Measurements from ENCODE around the gene CCDC70. TPM values are rescaled to one million over a fixed set of nuclear protein-coding genes. Genes with fewer than 3 reads are reported as not detected.

CCDC70 gene
- total and polyA plus RNA-seq, 12 donors: not detected

DNA sequence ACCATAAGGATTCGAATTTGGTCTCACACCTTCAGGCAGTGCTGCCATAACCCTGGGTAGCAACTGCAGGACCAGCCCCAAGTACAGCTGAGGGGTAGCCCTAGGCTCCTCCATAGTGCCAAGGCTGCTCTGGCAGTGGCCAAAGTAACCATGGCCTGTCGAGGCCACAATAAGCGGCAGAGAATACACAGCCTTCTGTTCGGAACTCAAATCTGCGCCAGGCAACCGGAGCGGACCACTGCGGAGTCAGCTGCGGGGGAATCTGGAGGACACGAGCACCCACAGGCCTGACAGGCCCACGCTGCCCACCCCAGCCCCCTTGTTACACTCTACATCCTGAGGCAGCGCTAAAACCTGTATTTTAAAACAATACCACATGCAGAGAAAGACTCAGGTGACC is 48.7 kb downstream of the CCDC70 start:
- DNase-seq: no peak

DNA sequence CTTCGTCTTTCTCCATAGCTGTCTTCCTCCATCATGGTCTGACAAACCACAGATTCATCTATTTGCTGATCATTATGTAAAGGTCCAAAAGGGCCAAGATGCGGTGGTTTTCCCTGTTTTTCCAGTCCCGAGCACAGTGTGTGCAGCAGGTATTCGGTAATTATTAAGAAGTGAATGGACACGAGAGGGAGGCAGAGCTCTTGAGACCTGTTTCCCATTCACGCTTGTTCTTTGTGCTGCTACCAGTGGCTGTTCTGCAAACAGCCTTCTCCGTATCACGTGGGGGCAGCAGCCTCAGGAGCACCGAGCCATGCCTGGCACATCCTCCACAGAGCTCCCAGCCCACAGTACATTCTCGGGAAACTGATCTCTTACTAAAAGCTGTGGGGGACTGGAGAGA is 50.3 kb downstream of the CCDC70 start:
- 59 to 60% methylated on average over 10 of the region's 10 CpGs for WGBS, 2 donors
- intact Hi-C loops (cut with DNase I): loop anchor here in 1 of 10 donors (10.0 kb wide), 1 partner anchor 83 kb away; no protein-coding TSS in a partner anchor
- Histone ChIP-seq H3K27ac (no peak overlapping the region), H3K36me3 (no peaks in the 10 kb centered on the region), H3K4me3 (no peak overlapping the region), H3K27me3 (no peaks in the 10 kb centered on the region), H3K4me1 (peaks cover 0 to 7% (median 0%) of the 10 kb centered on the region in 9 donors), H3K9me3 (no peaks in the 10 kb centered on the region)
- peak in 7 of 8 donors; percentile 43 to 84 (median 68) for ATAC-seq
- no peak for DNase-seq
- TF ChIP-seq, protein P1, sequence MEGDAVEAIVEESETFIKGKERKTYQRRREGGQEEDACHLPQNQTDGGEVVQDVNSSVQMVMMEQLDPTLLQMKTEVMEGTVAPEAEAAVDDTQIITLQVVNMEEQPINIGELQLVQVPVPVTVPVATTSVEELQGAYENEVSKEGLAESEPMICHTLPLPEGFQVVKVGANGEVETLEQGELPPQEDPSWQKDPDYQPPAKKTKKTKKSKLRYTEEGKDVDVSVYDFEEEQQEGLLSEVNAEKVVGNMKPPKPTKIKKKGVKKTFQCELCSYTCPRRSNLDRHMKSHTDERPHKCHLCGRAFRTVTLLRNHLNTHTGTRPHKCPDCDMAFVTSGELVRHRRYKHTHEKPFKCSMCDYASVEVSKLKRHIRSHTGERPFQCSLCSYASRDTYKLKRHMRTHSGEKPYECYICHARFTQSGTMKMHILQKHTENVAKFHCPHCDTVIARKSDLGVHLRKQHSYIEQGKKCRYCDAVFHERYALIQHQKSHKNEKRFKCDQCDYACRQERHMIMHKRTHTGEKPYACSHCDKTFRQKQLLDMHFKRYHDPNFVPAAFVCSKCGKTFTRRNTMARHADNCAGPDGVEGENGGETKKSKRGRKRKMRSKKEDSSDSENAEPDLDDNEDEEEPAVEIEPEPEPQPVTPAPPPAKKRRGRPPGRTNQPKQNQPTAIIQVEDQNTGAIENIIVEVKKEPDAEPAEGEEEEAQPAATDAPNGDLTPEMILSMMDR (IDR thresholded peaks at IDR 0.05): peak in 2 of 9 donors; percentile 23 to 31

More for the DNA sequence above, 48.7 kb downstream of the CCDC70 start:
- intact Hi-C loops (cut with DNase I): loop anchor here in 1 of 10 donors (10.0 kb wide), 1 partner anchor 84 kb away; no protein-coding TSS in a partner anchor
- H3K9me3 ChIP-seq: no peaks in the 10 kb centered on the region
- TF ChIP-seq, protein P1 (IDR thresholded peaks at IDR 0.05): no peak
- ATAC-seq: no peak
- WGBS, 2 donors: 94 to 95% methylated on average over 12 of the region's 12 CpGs
- H3K4me3 ChIP-seq: no peak overlapping the region
- H3K4me1 ChIP-seq: peaks cover 0 to 15% (median 0%) of the 10 kb centered on the region in 9 donors
- no peaks in the 10 kb centered on the region for H3K27me3 ChIP-seq
- H3K27ac ChIP-seq: no peak overlapping the region
- H3K36me3 ChIP-seq: no peaks in the 10 kb centered on the region

DNA sequence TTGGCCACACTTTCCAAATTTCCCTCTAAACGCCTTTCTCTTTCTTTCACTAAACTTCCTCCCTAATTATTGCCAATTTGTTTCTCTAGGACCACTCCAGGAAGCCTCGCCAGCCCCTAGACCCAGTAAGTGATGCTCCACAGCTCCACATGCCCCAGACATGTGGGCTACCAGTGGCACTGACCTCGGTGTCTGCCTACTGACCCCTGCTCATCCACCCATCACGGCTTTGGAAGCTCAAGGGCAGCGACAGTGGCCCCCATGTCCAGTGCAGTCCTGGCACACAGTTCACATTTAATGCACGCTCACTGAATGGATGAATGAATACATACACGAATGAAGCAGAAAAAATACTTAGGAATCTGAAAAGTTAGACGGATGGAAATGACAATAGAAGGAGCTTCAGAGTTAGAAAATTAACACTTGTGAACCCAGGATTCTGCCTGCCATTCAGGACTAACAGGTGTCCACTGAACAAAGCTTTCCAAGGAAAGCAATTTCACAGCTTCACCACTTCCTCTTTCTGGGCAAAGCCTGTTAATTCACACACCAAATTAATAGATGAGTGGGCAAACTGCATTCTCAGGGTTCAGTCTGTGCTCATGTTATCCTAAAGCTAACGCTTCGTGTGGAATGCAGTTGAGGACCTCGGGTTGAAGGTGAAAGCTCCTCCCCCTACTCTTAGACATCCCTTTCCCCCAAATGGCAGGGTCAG is 50.9 kb downstream of the CCDC70 start:
- H3K27me3 ChIP-seq: no peaks in the 10 kb centered on the region
- H3K27ac ChIP-seq: no peak overlapping the region
- WGBS, 2 donors: 79 to 83% methylated on average over 11 of the region's 11 CpGs
- TF ChIP-seq, protein P1 (IDR thresholded peaks at IDR 0.05): no peak
- DNase-seq (no peak), ATAC-seq (no peak)
- H3K36me3 ChIP-seq: no peaks in the 10 kb centered on the region
- H3K9me3 ChIP-seq: no peaks in the 10 kb centered on the region
- H3K4me1 ChIP-seq: peaks cover 0 to 7% (median 0%) of the 10 kb centered on the region in 9 donors
- H3K4me3 ChIP-seq: no peak overlapping the region
- intact Hi-C loops (cut with DNase I): loop anchor here in 1 of 10 donors (10.0 kb wide), 1 partner anchor 82 kb away; no protein-coding TSS in a partner anchor

DNA sequence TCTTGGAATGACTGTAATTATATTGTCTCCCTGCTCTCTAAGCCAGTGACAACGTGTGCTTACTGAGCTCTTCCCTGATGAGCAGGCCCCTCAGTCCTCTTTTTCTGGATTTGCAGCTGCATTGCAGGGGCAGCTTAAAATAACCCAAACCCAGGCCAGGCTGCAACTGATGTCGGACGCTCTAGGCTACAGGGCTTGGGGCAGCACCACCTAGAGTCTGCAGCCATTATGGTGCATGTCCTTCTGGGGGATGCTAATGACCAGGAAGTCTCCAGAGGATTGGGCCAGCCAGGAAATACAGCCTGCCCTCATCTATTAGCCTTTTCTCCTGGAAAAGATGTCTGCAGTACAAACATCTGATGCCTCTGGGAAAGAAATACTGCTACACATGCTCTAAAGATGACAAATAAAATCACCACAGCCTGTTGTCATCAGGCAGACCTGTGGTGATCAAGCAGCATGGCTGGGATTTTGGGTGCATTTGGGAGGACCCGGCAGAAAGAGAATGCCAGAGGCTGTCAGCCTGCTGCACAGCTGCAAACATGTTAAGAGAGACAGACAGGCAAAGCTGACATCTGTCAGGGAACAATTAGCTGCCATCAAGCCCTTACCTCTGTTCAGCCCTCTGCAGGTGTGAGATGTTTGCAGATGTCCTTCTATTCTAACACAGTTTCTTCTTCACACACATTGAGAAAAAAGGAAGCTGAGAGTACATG is 51.8 kb downstream of the CCDC70 start:
- H3K27me3 ChIP-seq: no peaks in the 10 kb centered on the region
- TF ChIP-seq, protein P1 (IDR thresholded peaks at IDR 0.05): no peak
- H3K4me1 ChIP-seq: peaks cover 0 to 7% (median 0%) of the 10 kb centered on the region in 9 donors
- peak in 1 of 8 donors; percentile 39 for ATAC-seq
- DNase-seq: peak in 1 of 2 donors; percentile 12
- intact Hi-C loops (cut with DNase I): loop anchor here in 1 of 10 donors (10.0 kb wide), 1 partner anchor 81 kb away; no protein-coding TSS in a partner anchor
- 61 to 64% methylated on average over 4 of the region's 4 CpGs for WGBS, 2 donors
- H3K4me3 ChIP-seq: no peak overlapping the region
- no peaks in the 10 kb centered on the region for H3K9me3 ChIP-seq
- no peaks in the 10 kb centered on the region for H3K36me3 ChIP-seq
- H3K27ac ChIP-seq: no peak overlapping the region
